ENCODE results near the gene TMEM186.
"Not testable (repeated sequence)": the region's sequence is repeated elsewhere in the genome, so short reads cannot be mapped to it uniquely, and the experiment has no call there.

Gene TMEM186

GRCh38 chr16:8777217-8777616, 20.2 kb downstream of the TMEM186 start:
- Histone ChIP-seq H3K4me3 (no peak overlapping the region), H3K27ac (no peak overlapping the region)

- peak overlapping the region in 1 of 21 experiments; percentile 33 for H3K27ac ChIP-seq
Observed at GRCh38 chr16:8776129-8776584, 21.3 kb downstream of the TMEM186 start.

GRCh38 chr16:8775359-8775758, 22.1 kb downstream of the TMEM186 start:
- H3K4me3 ChIP-seq, result no peak overlapping the region
- H3K27ac ChIP-seq, result peak overlapping the region in 1 of 21 experiments; percentile 33

More at GRCh38 chr16:8776129-8776584, 21.3 kb downstream of the TMEM186 start:
- no peak overlapping the region for H3K4me3 ChIP-seq

- H3K4me3 ChIP-seq, result no peak overlapping the region
- no peak overlapping the region for H3K27ac ChIP-seq
Observed at GRCh38 chr16:8774208-8774607, 23.2 kb downstream of the TMEM186 start.

- Histone ChIP-seq H3K27ac (no peak overlapping the region), H3K4me3 (no peak overlapping the region)
Observed at GRCh38 chr16:8773537-8773936, 23.9 kb downstream of the TMEM186 start.

GRCh38 chr16:8768692-8769091, 28.7 kb downstream of the TMEM186 start:
- no peak overlapping the region for H3K27ac ChIP-seq
- H3K4me3 ChIP-seq, result no peak overlapping the region

GRCh38 chr16:8768283-8768682, 29.2 kb downstream of the TMEM186 start:
- Histone ChIP-seq H3K27ac (no peak overlapping the region), H3K4me3 (no peak overlapping the region)

GRCh38 chr16:8767176-8767575, 30.3 kb downstream of the TMEM186 start:
- no peak overlapping the region for H3K4me3 ChIP-seq
- no peak overlapping the region for H3K27ac ChIP-seq

GRCh38 chr16:8764525-8765250, 32.8 kb downstream of the TMEM186 start:
- H3K27ac ChIP-seq, result no peak overlapping the region
- H3K4me3 ChIP-seq, result no peak overlapping the region

GRCh38 chr16:8763899-8764298, 33.5 kb downstream of the TMEM186 start:
- no peak overlapping the region for H3K4me3 ChIP-seq

GRCh38 chr16:8763083-8763482, 34.4 kb downstream of the TMEM186 start:
- H3K27ac ChIP-seq, result no peak overlapping the region
- no peak overlapping the region for H3K4me3 ChIP-seq

More at GRCh38 chr16:8763899-8764298, 33.5 kb downstream of the TMEM186 start:
- H3K27ac ChIP-seq, result no peak overlapping the region

GRCh38 chr16:8762254-8762653, 35.2 kb downstream of the TMEM186 start:
- Histone ChIP-seq H3K27ac (no peak overlapping the region), H3K4me3 (no peak overlapping the region)

- Histone ChIP-seq H3K4me3 (no peak overlapping the region), H3K27ac (no peak overlapping the region)
Observed at GRCh38 chr16:8761078-8761477, 36.4 kb downstream of the TMEM186 start.

- Histone ChIP-seq H3K27ac (no peak overlapping the region), H3K4me3 (no peak overlapping the region)
Observed at GRCh38 chr16:8760021-8760420, 37.4 kb downstream of the TMEM186 start.

- no peak overlapping the region for H3K27ac ChIP-seq
Observed at GRCh38 chr16:8758022-8758421, 39.4 kb downstream of the TMEM186 start.

GRCh38 chr16:8756755-8757154, 40.7 kb downstream of the TMEM186 start:
- Histone ChIP-seq H3K4me3 (no peak overlapping the region), H3K27ac (no peak overlapping the region)

More at GRCh38 chr16:8758022-8758421, 39.4 kb downstream of the TMEM186 start:
- no peak overlapping the region for H3K4me3 ChIP-seq

GRCh38 chr16:8753416-8754054, 43.9 kb downstream of the TMEM186 start:
- H3K27ac ChIP-seq, result no peak overlapping the region
- H3K4me3 ChIP-seq, result no peak overlapping the region

GRCh38 chr16:8752706-8753105, 44.7 kb downstream of the TMEM186 start:
- Histone ChIP-seq H3K4me3 (no peak overlapping the region), H3K27ac (no peak overlapping the region)

GRCh38 chr16:8751481-8752311, 45.7 kb downstream of the TMEM186 start:
- H3K27ac ChIP-seq, result no peak overlapping the region
- H3K4me3 ChIP-seq, result no peak overlapping the region

- H3K4me3 ChIP-seq, H3K27ac ChIP-seq: not testable (repeated sequence)
Observed at GRCh38 chr16:8748944-8749343, 48.5 kb downstream of the TMEM186 start.

All from skin epidermis (tissue), 12 donors.